GM21619 (cell line): ENCODE data around the gene MN1.

ENCODE experiments used
- ATAC-seq: cut with Tn5 transposase; IDR thresholded peaks from one replicate; pipeline ENCODE4 v1.9.1; 2021; ENCODE audit not compliant: unreplicated experiment

MN1 gene

GRCh38 chr22:27801616-27802345, at the start of gene MN1:
Gene MN1 (minus strand): TSS chr22:27801756. CDS start chr22:27800543, 1,213 bp downstream.
- no peak for ATAC-seq

DNA sequence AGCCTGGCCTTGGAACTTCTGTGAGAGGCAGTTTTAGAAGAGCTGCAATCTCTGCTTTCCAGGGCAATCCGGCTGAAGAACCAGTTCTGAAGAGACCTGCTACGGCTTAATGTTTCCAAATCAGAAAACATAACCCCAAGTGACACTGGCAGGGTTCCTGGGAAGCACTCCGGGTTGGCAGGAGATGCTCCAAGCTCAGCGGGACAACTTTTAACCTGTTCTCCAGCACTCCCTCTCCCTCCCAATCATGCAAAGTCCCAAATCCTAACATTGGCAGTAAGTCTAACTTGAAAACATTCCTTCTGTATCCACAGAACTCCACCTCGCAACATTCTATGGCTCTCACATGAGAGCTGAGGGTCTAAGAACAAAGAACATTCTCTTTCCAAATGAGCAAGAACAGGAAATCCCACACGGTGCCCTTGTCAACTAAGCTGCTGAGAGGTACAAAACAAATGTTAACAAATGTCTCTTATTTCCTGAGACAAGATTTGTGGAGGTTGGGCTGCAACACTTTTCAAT, 48.5 kb upstream of the MN1 start:
- no peak for ATAC-seq

- no peak for ATAC-seq
These were observed 46.4 kb upstream of the MN1 start for GRCh38 chr22:27848005-27848404.

- no peak for ATAC-seq
These were observed 45.4 kb upstream of the MN1 start for GRCh38 chr22:27846910-27847309.

DNA sequence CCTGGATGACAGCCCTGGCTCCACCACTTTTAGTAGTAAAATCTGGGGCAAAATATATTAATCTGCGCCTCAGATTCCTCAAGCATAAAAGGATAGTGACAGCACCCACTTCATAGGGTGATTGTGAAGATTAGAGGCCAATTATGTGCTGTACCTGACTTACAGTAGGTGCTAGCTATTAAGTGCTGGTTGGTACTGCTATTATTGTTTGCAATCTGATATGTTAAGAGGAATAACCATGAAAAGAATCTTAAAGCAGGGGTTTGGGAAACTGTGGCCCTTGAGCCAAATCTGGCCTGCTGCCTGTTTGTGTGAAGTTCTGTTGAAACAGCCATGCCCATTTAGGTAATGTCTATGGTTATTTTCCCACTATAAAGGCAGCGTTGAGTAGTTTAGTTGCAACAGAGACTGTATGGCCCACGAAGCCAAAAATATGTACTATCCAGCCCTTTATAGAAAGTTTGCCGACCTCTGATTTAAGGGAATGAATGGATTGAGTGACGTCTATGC, 44.7 kb upstream of the MN1 start:
- no peak for ATAC-seq

DNA sequence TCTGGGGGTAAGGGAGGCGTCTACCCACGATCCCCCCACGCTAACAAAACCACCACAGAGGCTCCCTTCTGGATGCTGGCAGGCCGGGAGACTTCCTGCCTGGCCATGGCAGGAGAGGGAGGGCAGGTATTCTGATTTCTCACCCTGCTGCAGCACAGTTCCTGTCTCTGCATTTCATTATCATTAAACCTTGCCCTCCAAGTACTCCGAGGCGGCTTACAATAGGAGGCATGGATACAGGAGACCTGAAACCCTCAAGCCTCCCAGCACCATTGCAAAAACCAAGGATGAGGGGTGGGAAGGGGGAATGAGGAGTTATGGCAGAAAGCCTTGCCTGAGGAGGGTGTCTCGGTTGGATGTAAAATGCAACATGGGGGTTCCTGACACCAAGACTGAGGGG, 44.1 kb upstream of the MN1 start:
- no peak for ATAC-seq

DNA sequence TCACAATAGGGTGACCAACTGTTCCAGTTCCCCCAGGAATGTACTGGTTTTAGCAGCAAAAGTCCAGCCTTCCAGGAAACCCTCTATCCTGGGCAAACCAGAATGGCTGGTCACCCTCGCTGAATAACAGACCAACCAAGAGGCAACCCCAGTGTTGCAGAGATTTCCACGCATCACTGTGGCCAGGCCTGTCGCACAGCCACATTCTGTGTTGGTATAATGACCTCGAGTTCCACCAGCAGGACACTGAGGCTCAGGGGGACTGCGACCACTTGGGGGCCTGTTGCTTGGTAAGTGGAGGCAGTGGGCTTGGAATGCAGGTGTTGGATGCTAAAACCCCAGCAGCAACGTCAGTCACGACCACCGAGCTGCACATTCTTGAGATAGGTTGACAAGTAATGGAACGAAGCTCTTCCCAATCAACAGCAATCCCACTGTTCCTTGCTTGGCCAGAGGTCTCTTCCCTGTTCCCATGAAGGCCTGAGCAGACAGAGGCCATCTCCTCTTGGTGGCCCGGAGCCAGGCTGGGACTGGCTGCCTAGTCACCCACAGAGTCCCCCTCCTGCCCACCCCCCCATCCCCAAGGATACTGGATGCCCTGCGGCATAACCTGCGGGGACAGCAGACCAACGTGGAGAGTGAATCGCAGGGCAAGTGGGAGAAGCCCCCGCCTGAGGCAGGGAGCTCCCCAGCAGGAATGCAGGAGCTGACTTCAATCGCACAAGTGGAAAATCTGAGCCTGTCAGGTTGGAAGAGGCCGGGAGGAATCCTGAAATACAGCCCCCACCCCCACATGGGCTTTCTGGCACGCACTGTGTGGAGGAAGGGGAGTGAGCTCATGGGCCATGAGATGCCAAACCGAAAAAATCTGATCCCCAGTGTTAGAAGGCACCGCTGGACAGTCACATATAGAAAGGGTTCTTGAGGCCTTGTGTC, 43.4 kb upstream of the MN1 start:
- no peak for ATAC-seq

GRCh38 chr22:27844256-27844655, 42.7 kb upstream of the MN1 start:
- ATAC-seq = no peak

DNA sequence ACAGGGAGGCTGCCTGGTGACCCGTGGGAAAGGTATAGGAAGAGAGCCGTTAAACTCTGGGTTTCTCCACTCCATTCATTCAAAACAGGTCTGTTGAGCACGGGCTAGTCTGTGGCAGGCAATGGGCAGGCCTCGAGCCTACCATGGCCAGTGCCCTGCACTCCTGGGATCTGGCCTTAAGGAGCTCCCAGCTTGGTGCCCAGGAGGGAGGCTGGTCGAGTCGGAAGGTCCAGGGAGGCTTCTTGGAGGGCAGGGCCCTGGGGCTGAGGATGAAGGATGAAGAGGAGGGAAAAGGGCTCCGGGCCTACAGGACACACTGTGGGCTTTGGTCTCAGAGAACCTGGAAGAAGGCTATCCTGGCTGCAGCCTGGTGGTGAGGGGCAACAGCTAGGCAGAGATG, 41.9 kb upstream of the MN1 start:
- no peak for ATAC-seq

GRCh38 chr22:27842669-27843431, 41.3 kb upstream of the MN1 start:
- ATAC-seq = no peak

DNA sequence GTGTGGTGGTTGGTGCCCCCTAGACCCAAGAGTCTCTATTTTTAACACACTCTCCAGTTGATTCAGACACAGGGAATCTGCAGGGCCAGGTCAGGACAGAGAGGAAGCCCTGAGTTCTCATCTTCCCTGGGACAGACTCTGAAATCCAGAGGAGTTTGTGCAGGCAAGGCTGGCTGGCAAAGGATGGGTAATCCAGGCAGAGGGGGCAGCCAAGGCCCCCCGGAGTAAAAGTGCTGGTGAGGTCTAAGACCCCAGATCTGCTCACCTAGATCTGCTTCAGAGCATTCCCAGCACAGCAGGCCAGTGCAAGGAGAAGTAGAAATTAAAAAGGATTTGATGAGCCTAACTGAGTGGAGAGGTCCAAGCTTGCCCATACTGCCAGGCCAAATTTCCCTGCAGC, 40.6 kb upstream of the MN1 start:
- no peak for ATAC-seq

GRCh38 chr22:27840436-27840835, 38.9 kb upstream of the MN1 start:
- no peak for ATAC-seq

DNA sequence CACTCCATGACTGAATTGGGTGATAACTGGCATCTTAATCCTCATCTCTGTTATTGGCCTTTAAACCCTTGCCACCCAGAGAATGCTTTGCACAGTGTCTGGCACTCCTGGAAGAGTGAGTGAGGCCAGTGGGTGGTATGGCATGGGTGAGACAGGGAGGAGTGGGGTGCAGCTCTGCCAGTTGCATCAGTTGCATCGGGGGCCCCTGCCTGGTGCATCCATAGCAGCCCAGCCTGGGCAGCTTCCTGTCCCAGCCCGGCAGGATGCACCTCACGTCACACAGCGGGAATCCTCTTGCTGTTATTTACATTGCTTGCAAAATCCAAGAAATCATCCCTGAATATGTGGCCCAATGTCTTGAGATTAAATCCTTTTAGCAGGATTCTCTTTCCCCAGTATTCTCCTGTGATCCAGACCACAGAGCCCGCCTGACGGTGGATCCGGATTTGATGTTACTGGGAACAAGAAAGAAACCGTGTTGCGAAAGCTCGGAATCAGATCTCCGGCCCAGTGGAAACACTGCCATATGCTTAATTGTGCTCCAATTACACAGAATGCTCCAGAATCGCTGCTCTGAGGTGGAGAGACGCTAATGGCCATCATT, 37.6 kb upstream of the MN1 start:
- ATAC-seq = no peak

GRCh38 chr22:27836181-27836580, 34.6 kb upstream of the MN1 start:
- no peak for ATAC-seq

DNA sequence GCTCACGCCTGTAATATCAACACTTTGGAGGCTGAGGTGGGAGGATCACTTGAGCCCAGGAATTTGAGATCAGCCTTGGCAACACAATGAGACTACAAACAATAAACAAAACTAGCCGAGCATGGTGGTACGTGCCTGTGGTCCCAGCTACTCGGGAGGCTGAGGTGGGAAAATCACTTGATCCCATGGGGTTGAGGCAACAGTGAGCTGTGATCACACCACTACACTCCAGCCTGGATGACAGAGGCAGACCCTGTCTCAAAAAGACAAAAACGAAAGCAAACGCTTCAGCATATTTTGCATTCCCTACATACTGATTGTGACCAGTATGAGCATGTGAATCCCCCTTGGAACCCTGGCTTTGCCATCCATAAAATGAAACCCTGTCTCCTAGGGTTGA, 33.9 kb upstream of the MN1 start:
- ATAC-seq = no peak

DNA sequence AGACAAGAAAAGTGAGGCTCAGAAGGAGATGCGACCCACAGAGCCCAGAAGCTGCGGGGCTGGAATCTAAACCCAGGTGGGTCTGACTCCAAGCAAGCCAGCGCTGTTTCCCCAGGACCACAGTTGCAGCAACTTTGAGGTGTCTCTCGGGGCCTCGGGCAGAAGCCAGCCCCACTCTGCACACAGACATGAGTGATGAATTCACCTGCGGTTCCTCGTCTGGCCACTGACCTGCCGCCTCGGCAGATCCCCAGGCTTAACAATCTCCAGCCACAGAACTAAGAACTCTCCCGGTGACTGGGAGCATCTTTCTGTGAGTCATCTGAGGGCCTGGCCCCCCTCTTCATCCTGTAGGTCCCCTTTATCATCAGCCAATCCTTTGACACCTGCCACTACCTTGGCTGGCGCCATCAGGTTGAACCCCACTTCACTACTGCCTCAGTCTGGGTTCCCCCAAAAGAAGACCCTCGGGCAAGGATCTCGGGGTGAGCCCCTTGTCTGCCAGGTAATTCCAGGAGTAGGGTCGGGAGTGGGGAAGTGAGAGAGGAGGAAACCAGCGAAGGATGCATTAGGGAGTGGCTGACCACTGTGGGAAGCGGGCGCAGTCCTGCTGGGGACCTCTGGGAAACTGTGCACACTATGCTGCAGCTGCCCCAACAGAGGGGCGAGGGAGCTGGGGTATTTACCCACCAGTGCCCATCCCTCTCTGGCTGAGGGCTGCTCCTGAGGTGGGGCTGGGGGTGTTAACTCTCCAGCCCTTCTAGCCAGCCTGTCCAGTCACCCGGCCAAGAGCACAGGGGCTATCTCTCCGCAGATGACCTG, 33.0 kb upstream of the MN1 start:
- ATAC-seq = no peak

DNA sequence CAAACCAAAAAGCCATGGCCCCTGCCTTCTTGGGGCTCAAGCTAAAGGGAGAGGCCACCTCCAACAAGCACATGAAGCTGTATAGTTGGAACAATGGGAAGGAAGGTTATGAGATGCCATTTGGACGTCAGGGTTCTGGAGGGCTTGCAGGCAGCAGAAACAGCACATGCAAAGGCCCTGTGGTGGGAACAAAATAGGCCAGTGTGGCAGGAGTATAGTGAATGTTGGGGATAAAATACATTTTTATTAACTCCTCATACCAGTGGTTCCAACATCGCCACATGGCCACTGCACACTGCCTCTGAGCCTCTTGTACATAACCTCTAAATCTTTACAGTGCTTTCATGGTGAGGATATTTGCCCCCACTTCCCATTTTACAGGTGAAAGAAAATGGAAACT, 32.2 kb upstream of the MN1 start:
- no peak for ATAC-seq

DNA sequence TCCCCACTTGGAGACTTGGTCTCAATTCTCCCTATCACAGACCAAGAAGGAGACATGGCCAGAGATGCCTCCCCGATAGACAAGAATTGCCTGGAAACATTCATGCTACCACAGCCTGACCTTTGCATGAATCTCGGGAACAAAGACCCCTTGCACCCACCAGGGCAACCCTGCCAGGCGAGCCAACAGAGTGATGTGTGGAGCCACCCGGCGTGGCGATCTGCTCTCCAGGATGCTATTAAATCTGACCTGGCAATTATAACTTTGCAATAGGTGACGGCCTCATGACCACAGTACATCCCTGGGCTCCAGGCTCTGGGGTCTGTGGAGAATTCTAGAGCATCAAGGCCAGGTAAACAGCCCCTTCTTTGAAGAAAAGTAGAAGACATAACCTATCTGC, 31.1 kb upstream of the MN1 start:
- no peak for ATAC-seq

GRCh38 chr22:27829620-27830019, 28.1 kb upstream of the MN1 start:
- ATAC-seq = no peak
